Heart right ventricle (tissue), 16 donors: ENCODE measurements around the gene FFAR3. TPM values are rescaled to one million over a fixed set of nuclear protein-coding genes. Genes with fewer than 3 reads are reported as not detected.

Source experiments
- ATAC-seq, 8 donors: fragments of 200-7000 bp; cut with Tn5 transposase; one replicate each; pipeline ENCODE4 v1.9.1; 2020; ENCODE audit warnings: mild to moderate bottlenecking in 8 of 8, moderate library complexity in 8 of 8, moderate number of reproducible peaks in 1 of 8
- DNase-seq, 2 donors: peaks; one replicate each; pipeline ENCODE4 v3.0.0-alpha.2; 2020
- H3K27ac ChIP-seq, 10 donors: fragments of 200-600 bp; sonication (generic) in 2 of 10; one replicate each; pipeline versions ENCODE4 v1.5.0 to v1.8.0; 2020 to 2022; ENCODE audit warnings: mild to moderate bottlenecking in 3 of 10
- H3K27me3 ChIP-seq, 7 donors: fragments of 200-600 bp; one replicate each; pipeline ENCODE4 v1.8.0; 2021 to 2022; ENCODE audit warnings: mild to moderate bottlenecking in 2 of 7
- H3K36me3 ChIP-seq, 9 donors: fragments of 200-600 bp; sonication (generic) in 1 of 9; one replicate each; pipeline versions ENCODE4 v1.5.0 to v1.8.0; 2020 to 2022; ENCODE audit warnings: mild to moderate bottlenecking in 2 of 9
- H3K4me1 ChIP-seq, 9 donors: fragments of 200-600 bp; sonication (generic) in 1 of 9; one replicate each; pipeline versions ENCODE4 v1.5.0 to v1.8.0; 2020 to 2022; ENCODE audit warnings: mild to moderate bottlenecking in 4 of 9
- H3K4me3 ChIP-seq, 10 donors: fragments of 200-600 bp; sonication (generic) in 2 of 10; one replicate each; pipeline versions ENCODE4 v1.5.0 to v1.8.0; 2020 to 2022; ENCODE audit warnings: mild to moderate bottlenecking in 7 of 10, moderate library complexity in 2 of 10
- H3K9me3 ChIP-seq, 11 donors: fragments of 200-600 bp in 10 of 11; sonication (generic) in 2 of 11; one replicate each; pipeline versions ENCODE4 v1.5.0 to v1.8.0; 2013 to 2022; ENCODE audit warnings: mild to moderate bottlenecking in 2 of 11, control low read depth in 1 of 11, moderate library complexity in 1 of 11
- CTCF ChIP-seq, 9 donors: fragments of 200-600 bp; sonication (generic) in 2 of 9; IDR thresholded peaks; one replicate each; pipeline versions ENCODE4 v1.5.0 to v1.8.0; 2021 to 2022; ENCODE audit warnings: antibody characterized with exemption in 9 of 9, mild to moderate bottlenecking in 5 of 9, moderate library complexity in 1 of 9
- WGBS, 2 donors: extraction: QIAGEN DNeasy Blood & Tissue Kit; methylation state at CpG; one replicate each; pipeline ENCODE4 v1.1.7; 2013; ENCODE audit warnings: inconsistent platforms in 1 of 2; 5-methylcytosine and 5-hydroxymethylcytosine counted together
- intact Hi-C, 10 donors: fragments of 100-400 bp; cut with DNase I; formaldehyde crosslinking; loops; one replicate each; pipeline versions ENCODE4 v1.11.1 to v1.14.2; 2022
- polyA plus RNA-seq, 2 donors: library from polyadenylated mRNA; stranded (reverse); fragments of 200-250 nt; gene quantifications; one replicate each; pipeline ENCODE4 v1.2.3, GENCODE V29; 2013
- total RNA-seq, 10 donors: library from RNA; stranded (reverse); fragmentation: NEBNext Ultra II Directional in 3 of 10; extraction: Animal tissue kit (Norgen Biotek cat#: 25700) in 3 of 10; gene quantifications; one replicate each; pipeline versions ENCODE4 v1.2.1 to v1.2.4, GENCODE V29; 2021 to 2023
- donor health status: Arrhythmogenic right ventricular cardiomyopathy.
- donor health status: ischemic (EF 13 %, LVEDD 7.1; RV severe dilation, severe dysfunction).
- donor health status: healthy with polysubstance abuse.
- donor health status: DM: no; HTN: yes; CAD: no.
- donor health status: DM: no; HTN: no; CAD: no.
- donor health status: ischemic (EF 25% LVEDD 6.9; RV normal size, moderate dysfunction).
- donor health status: ischemic (EF 25% LVEDD 5.7; RV mildly dilated, moderate dysfunction).
- donor health status: healthy.
- donor health status: DM: yes; HTN: yes; CAD: no.
- donor health status: Ischemic cardiomyopathy.
- donor health status: ischemic (EF 35%, LVEDD 5.7; RV mildly dilated, moderate dysfunction).
- donor health status: nonischemic (EF 11% LVEDD 7.7; RV severe dilation, severe dysfunction).
- donor health status: DM: yes; HTN: yes; CAD: no.
- donor health status: PGD.
- donor health status: ischemic (EF 29% LVEDD 5.4; RV normal size, mild dysfunction).
- donor health status: nonischemic (EF 23%, LVEDD 6.1; RV moderate dilation, normal function).

The FFAR3 gene
- total and polyA plus RNA-seq, 12 donors = 0.09 to 0.49 (median 0.40) TPM; not detected in 9

DNA sequence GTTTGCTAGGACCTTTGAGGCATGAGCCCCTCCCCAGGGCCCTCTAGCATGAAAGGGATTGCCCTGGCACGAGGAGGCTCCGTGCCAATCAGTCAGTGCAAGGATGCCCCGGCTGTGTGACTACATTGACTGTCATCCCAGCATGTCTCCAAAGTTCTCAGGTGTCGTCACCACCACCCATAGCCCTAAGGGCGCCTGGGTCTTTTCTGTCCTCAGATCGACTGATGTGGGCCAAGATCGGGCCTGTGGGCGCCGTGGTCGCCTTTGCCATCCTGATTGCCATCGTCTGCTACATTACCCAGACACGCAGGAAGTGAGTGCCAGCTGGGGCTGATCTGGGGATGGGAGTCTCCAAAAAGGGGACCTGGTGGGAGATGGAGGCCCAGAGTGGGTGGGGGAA is 47.9 kb upstream of the FFAR3 start:
- 90 to 94% methylated on average over 12 of the region's 12 CpGs for WGBS, 2 donors
- peak overlapping the region in 2 of 10 donors; percentile 11 to 20 for H3K4me3 ChIP-seq
- peak in 1 of 8 donors; percentile 13 for ATAC-seq
- H3K27me3 ChIP-seq = no peaks in the 10 kb centered on the region
- H3K36me3 ChIP-seq = no peaks in the 10 kb centered on the region
- intact Hi-C loops = no loop called here
- TF ChIP-seq CTCF (IDR thresholded peaks at IDR 0.05) = no peak
- H3K27ac ChIP-seq = no peak overlapping the region
- no peaks in the 10 kb centered on the region for H3K9me3 ChIP-seq
- DNase-seq = no peak
- peaks cover 0 to 15% (median 0%) of the 10 kb centered on the region in 9 donors for H3K4me1 ChIP-seq

- Histone ChIP-seq H3K4me3 (no peak overlapping the region), H3K36me3 (no peaks in the 10 kb centered on the region), H3K27ac (no peak overlapping the region), H3K27me3 (no peaks in the 10 kb centered on the region), H3K4me1 (peaks cover 0 to 15% (median 0%) of the 10 kb centered on the region in 9 donors), H3K9me3 (no peaks in the 10 kb centered on the region)
- ATAC-seq = no peak
- DNase-seq = no peak
- no peak for TF ChIP-seq CTCF (IDR thresholded peaks at IDR 0.05)
- intact Hi-C loops = no loop called here
- WGBS, 2 donors = 95 to 97% methylated on average over 10 of the region's 10 CpGs
Measured at GRCh38 chr19:35310811-35311465, 47.3 kb upstream of the FFAR3 start.

- Histone ChIP-seq H3K27me3 (no peaks in the 10 kb centered on the region), H3K9me3 (no peaks in the 10 kb centered on the region), H3K4me1 (peaks cover 0 to 15% (median 0%) of the 10 kb centered on the region in 9 donors), H3K36me3 (no peaks in the 10 kb centered on the region), H3K27ac (no peak overlapping the region), H3K4me3 (no peak overlapping the region)
- intact Hi-C loops = no loop called here
- no peak for TF ChIP-seq CTCF (IDR thresholded peaks at IDR 0.05)
- DNase-seq = no peak
- ATAC-seq = no peak
- 89 to 91% methylated on average over 18 to 21 of the region's 21 CpGs for WGBS, 2 donors
Measured at GRCh38 chr19:35311901-35312665, 46.2 kb upstream of the FFAR3 start.

- H3K27ac ChIP-seq = no peak overlapping the region
- 58 to 65% methylated on average over 6 to 7 of the region's 7 CpGs for WGBS, 2 donors
- TF ChIP-seq CTCF (IDR thresholded peaks at IDR 0.05) = no peak
- ATAC-seq = no peak
- no peaks in the 10 kb centered on the region for H3K9me3 ChIP-seq
- DNase-seq = no peak
- peaks cover 0 to 17% (median 0%) of the 10 kb centered on the region in 9 donors for H3K4me1 ChIP-seq
- H3K36me3 ChIP-seq = no peaks in the 10 kb centered on the region
- no peaks in the 10 kb centered on the region for H3K27me3 ChIP-seq
- intact Hi-C loops = no loop called here
- H3K4me3 ChIP-seq = no peak overlapping the region
Measured at GRCh38 chr19:35313587-35313986, 44.7 kb upstream of the FFAR3 start.
